22Rv1 (cell line): ENCODE measurements around the gene CCDC182.

Experiments used
- H3K27ac ChIP-seq: fragments of 450-650 bp; 2 replicates; pipeline ENCODE4 v1.5.1; 2017
- ZFX ChIP-seq: fragments of 450-650 bp; IDR thresholded peaks from 2 replicates; pipeline ENCODE4 v1.6.1; 2017; ENCODE audit warnings: antibody characterized with exemption, borderline replicate concordance
- TF ChIP-seq, protein P1 (sequence below): fragments of 450-650 bp; IDR thresholded peaks from 2 replicates; pipeline ENCODE4 v1.5.1; 2017; ENCODE audit warnings: mild to moderate bottlenecking

CCDC182 gene

DNA sequence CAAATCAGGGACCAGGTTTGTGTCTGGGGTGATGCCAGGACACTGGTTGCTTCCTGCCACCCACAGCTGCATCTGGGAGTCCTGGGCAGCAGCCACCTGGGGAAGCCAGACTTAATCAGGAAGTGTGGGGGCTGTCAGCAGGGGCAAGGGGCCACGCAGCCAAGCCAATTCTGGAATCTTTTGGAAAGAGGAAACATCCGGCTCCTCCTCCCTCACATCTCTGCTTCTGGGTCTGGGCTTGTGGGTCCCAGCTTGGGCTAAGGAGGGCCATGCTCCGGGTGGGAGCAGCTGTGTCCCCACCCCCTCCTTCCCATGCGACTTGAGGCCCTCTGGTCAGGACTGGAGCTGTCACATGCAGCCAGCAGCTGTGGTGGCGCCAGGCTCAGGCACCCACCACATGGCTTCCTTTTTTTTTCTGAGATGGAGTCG is 37.0 kb upstream of the CCDC182 start:
- TF ChIP-seq ZFX, result no peak
- TF ChIP-seq, protein P1, sequence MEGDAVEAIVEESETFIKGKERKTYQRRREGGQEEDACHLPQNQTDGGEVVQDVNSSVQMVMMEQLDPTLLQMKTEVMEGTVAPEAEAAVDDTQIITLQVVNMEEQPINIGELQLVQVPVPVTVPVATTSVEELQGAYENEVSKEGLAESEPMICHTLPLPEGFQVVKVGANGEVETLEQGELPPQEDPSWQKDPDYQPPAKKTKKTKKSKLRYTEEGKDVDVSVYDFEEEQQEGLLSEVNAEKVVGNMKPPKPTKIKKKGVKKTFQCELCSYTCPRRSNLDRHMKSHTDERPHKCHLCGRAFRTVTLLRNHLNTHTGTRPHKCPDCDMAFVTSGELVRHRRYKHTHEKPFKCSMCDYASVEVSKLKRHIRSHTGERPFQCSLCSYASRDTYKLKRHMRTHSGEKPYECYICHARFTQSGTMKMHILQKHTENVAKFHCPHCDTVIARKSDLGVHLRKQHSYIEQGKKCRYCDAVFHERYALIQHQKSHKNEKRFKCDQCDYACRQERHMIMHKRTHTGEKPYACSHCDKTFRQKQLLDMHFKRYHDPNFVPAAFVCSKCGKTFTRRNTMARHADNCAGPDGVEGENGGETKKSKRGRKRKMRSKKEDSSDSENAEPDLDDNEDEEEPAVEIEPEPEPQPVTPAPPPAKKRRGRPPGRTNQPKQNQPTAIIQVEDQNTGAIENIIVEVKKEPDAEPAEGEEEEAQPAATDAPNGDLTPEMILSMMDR, result no peak
- H3K27ac ChIP-seq, result no peak overlapping the region

- no peak for TF ChIP-seq ZFX
- TF ChIP-seq, protein P1, result no peak
- H3K27ac ChIP-seq, result no peak overlapping the region
Observed at GRCh38 chr17:57781386-57782061, 36.4 kb upstream of the CCDC182 start.

DNA sequence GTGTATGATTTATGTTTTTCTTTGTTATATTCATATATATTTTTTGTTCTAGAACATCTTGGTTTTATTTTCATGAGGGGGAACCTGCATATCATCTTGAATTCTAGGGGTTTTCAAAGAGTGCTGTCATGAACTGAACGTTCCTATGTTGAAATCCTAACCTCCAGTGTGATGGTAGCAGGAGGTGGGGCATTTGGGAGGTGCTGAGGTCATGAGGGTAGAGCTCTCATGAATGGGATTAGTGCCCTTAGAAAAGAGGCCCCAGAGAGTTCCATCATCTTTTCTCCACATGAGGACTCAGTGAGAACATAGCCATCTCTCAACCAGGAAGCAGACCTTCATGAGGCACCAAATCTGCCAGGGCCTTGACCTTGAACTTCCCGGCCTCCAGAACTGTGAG is 34.6 kb upstream of the CCDC182 start:
- TF ChIP-seq, protein P1, result no peak
- TF ChIP-seq ZFX, result no peak
- no peak overlapping the region for H3K27ac ChIP-seq

- no peak overlapping the region for H3K27ac ChIP-seq
- no peak for TF ChIP-seq ZFX
- TF ChIP-seq, protein P1, result no peak
Observed at GRCh38 chr17:57778306-57778705, 33.2 kb upstream of the CCDC182 start.

- H3K27ac ChIP-seq, result no peak overlapping the region
- TF ChIP-seq, protein P1, result no peak
- TF ChIP-seq ZFX, result no peak
Observed at GRCh38 chr17:57776366-57776765, 31.3 kb upstream of the CCDC182 start.

GRCh38 chr17:57774872-57775271 is 29.8 kb upstream of the CCDC182 start:
- TF ChIP-seq, protein P1, result no peak
- no peak overlapping the region for H3K27ac ChIP-seq

DNA sequence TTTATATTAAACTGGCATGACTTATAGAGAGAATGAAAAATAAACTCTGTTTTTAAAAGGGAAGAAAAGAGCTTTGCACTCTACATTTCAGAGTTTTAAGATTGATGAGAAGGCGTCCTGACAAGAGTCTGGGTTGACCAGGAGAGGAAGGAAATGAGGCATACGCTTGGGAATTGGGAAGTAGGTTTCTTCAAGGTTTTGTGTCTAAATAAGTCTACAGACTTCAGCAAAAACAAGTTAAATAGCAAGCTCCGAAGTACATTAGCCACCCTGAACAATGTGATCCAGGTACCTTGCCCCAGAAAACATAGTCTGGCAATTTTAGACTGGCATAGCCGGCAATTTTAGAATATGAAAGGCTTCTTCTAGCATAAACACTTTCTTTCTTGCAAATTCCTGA is 28.5 kb upstream of the CCDC182 start:
- no peak overlapping the region for H3K27ac ChIP-seq
- TF ChIP-seq, protein P1, result no peak
- no peak for TF ChIP-seq ZFX
